Sigmoid colon (tissue), 4 donors: ENCODE results near the gene AEBP1.

Source experiments
- CTCF ChIP-seq, 4 experiments: fragments of 450-650 bp in 3 of 4; fragments of 200-600 bp in 1 of 4; IDR thresholded peaks; one replicate each; pipeline ENCODE4 v1.5.1; 2016 to 2019; ENCODE audit warnings: antibody characterized with exemption in 4 of 4, mild to moderate bottlenecking in 3 of 4, moderate library complexity in 2 of 4
- EP300 ChIP-seq, 4 donors: sonication (generic); formaldehyde crosslinking; IDR thresholded peaks; one replicate each; pipeline ENCODE4 v1.6.1; 2017; ENCODE audit warnings: antibody characterized with exemption in 4 of 4
- POLR2A ChIP-seq, 2 donors: fragments of 450-650 bp; IDR thresholded peaks; one replicate each; pipeline ENCODE4 v1.6.1; 2016; ENCODE audit warnings: antibody characterized with exemption in 2 of 2, mild to moderate bottlenecking in 2 of 2, moderate library complexity in 2 of 2
- POLR2AphosphoS5 ChIP-seq, 4 donors: sonication (generic); formaldehyde crosslinking; IDR thresholded peaks; one replicate each; pipeline ENCODE4 v1.6.1; 2017; ENCODE audit warnings: antibody characterized with exemption in 4 of 4

GRCh38 chr7:44124822-44125202 lies 20.7 kb downstream of the AEBP1 start:
- TF ChIP-seq CTCF (IDR thresholded peaks at IDR 0.05) (no peak), POLR2A (IDR thresholded peaks at IDR 0.05) (no peak), EP300 (IDR thresholded peaks at IDR 0.05) (no peak), POLR2AphosphoS5 (IDR thresholded peaks at IDR 0.05) (no peak)
